H1 (cell line): ENCODE data around the gene STXBP6. TPM values are rescaled to one million over a fixed set of nuclear protein-coding genes. Genes with fewer than 3 reads are reported as not detected.

Experiments
- CTCF ChIA-PET: fragments of 300-600 bp; sonication (Branson Sonifier 250); formaldehyde crosslinking; loops from one replicate; lab custom pipeline; 2021; ENCODE audit not compliant: partially characterized antibody; lab: Charles Lee
- POLR2A ChIA-PET: fragments of 300-600 bp; sonication (Branson Sonifier 250); formaldehyde crosslinking; loops from one replicate; lab custom pipeline; 2021; ENCODE audit warnings: inconsistent platforms; ENCODE audit not compliant: partially characterized antibody; lab: Charles Lee
- DNase-seq, 2 experiments: peaks; one replicate each; pipeline versions ENCODE4 v3.0.0 to v3.0.0-alpha.2; 2010 to 2022; ENCODE audit warnings: low spot score in 2 of 2, low read depth in 1 of 2, mixed read lengths in 1 of 2
- FAIRE-seq: peaks from 2 replicates; lab custom pipeline; 2011; peaks lifted over from hg19 to GRCh38; lab: Jason Lieb, UNC
- H2AFZ ChIP-seq: 2 replicates; pipeline ENCODE4 v1.8.1; 2012; ENCODE audit warnings: low read length, inconsistent platforms
- H2AK5ac ChIP-seq: 2 replicates; pipeline ENCODE4 v1.6.1; 2013; ENCODE audit warnings: low read depth, low read length
- H2BK120ac ChIP-seq: replicated peaks from 2 replicates; pipeline ENCODE3; 2013; ENCODE audit warnings: low read depth, low read length, inconsistent platforms
- H2BK12ac ChIP-seq: 2 replicates; pipeline ENCODE4 v1.6.1; 2013; ENCODE audit warnings: low read depth, low read length
- H2BK15ac ChIP-seq: 2 replicates; pipeline ENCODE4 v1.6.1; 2013; ENCODE audit warnings: low read length
- H2BK20ac ChIP-seq: 2 replicates; pipeline ENCODE4 v1.6.1; 2013; ENCODE audit warnings: low read length
- H2BK5ac ChIP-seq: 2 replicates; pipeline ENCODE4 v1.6.1; 2013; ENCODE audit warnings: low read depth, low read length
- H3K14ac ChIP-seq: 2 replicates; pipeline ENCODE4 v1.6.1; 2013; ENCODE audit warnings: inconsistent platforms; ENCODE audit not compliant: insufficient read length
- H3K18ac ChIP-seq: 2 replicates; pipeline ENCODE4 v1.6.1; 2013; ENCODE audit warnings: low read length; ENCODE audit errors: extremely low read depth
- H3K23ac ChIP-seq: 2 replicates; pipeline ENCODE4 v1.6.1; 2013; ENCODE audit warnings: inconsistent platforms; ENCODE audit not compliant: insufficient read length
- H3K23me2 ChIP-seq: 2 replicates; pipeline ENCODE4 v1.6.1; 2013; ENCODE audit warnings: low read depth, low read length
- H3K27ac ChIP-seq: 2 replicates; pipeline ENCODE4 v1.6.1; 2011; ENCODE audit warnings: low read depth, low read length, inconsistent platforms
- H3K27me3 ChIP-seq, 4 experiments: replicated peaks in 1 of 4; 1 replicate in 1 of 4; 2 replicates in 3 of 4; pipeline versions ENCODE4 v1.6.1 to v1.8.1; 2011 to 2013; ENCODE audit warnings: low read length in 3 of 4, mild to moderate bottlenecking in 3 of 4, inconsistent platforms in 2 of 4, mixed read lengths in 2 of 4, moderate library complexity in 1 of 4; ENCODE audit not compliant: control insufficient read depth in 3 of 4, insufficient read depth in 3 of 4; ENCODE audit errors: extremely low read depth in 1 of 4
- H3K36me3 ChIP-seq, 4 experiments: 2 replicates each; pipeline versions ENCODE4 v1.6.1 to v1.8.1; 2011 to 2013; ENCODE audit warnings: mild to moderate bottlenecking in 4 of 4, low read length in 3 of 4, moderate library complexity in 2 of 4, control low read depth in 1 of 4, inconsistent platforms in 1 of 4; ENCODE audit not compliant: insufficient read depth in 4 of 4, control insufficient read depth in 2 of 4
- H3K4ac ChIP-seq: replicated peaks from 2 replicates; pipeline ENCODE3; 2013; ENCODE audit warnings: low read length, low read depth, mixed read lengths, inconsistent platforms; ENCODE audit not compliant: insufficient read length
- H3K4me1 ChIP-seq, 4 experiments: replicated peaks in 1 of 4; 1 replicate in 1 of 4; 2 replicates in 3 of 4; pipeline versions ENCODE4 v1.6.1 to v1.8.1; 2011 to 2013; ENCODE audit warnings: low read length in 3 of 4, inconsistent platforms in 2 of 4, mixed read lengths in 1 of 4; ENCODE audit not compliant: insufficient read depth in 4 of 4, control insufficient read depth in 3 of 4
- H3K4me2 ChIP-seq, 2 experiments: 2 replicates each; pipeline versions ENCODE4 v1.6.1 to v1.8.1; 2011 to 2013; ENCODE audit warnings: low read depth in 2 of 2, low read length in 2 of 2, control low read depth in 1 of 2, inconsistent platforms in 1 of 2, mild to moderate bottlenecking in 1 of 2; ENCODE audit not compliant: insufficient read depth in 1 of 2
- H3K4me3 ChIP-seq, 4 experiments: fragments of 200-600, 300-600 bp in 1 of 4; sonication (generic), shearing (Covaris generic), sonication (Bioruptor Twin) in 1 of 4; 2 replicates each; pipeline versions ENCODE4 v1.5.1 to v1.8.1; 2011 to 2016; ENCODE audit warnings: low read length in 4 of 4, low read depth in 3 of 4, control low read depth in 2 of 4, inconsistent platforms in 2 of 4, mild to moderate bottlenecking in 2 of 4, mixed read lengths in 1 of 4, moderate library complexity in 1 of 4; ENCODE audit not compliant: insufficient read depth in 2 of 4; ENCODE audit errors: extremely low read depth in 1 of 4
- H3K56ac ChIP-seq: replicated peaks from 2 replicates; pipeline ENCODE3; 2013; ENCODE audit warnings: low read depth, mild to moderate bottlenecking, mixed read lengths, low read length, inconsistent platforms; ENCODE audit not compliant: insufficient read length
- H3K79me1 ChIP-seq: 2 replicates; pipeline ENCODE4 v1.6.1; 2013; ENCODE audit warnings: low read depth, low read length, control low read depth
- H3K79me2 ChIP-seq, 2 experiments: 2 replicates each; pipeline versions ENCODE4 v1.6.1 to v1.8.1; 2012 to 2013; ENCODE audit warnings: low read length in 2 of 2, mild to moderate bottlenecking in 2 of 2, inconsistent platforms in 1 of 2; ENCODE audit not compliant: insufficient read depth in 2 of 2, control insufficient read depth in 1 of 2
- H3K9ac ChIP-seq, 4 experiments: replicated peaks in 1 of 4; 1 replicate in 1 of 4; 2 replicates in 3 of 4; pipeline versions ENCODE4 v1.6.1 to v1.8.1; 2011 to 2013; ENCODE audit warnings: low read depth in 3 of 4, low read length in 3 of 4, control low read depth in 2 of 4, mild to moderate bottlenecking in 2 of 4, moderate library complexity in 2 of 4, inconsistent platforms in 1 of 4; ENCODE audit errors: extremely low read depth in 1 of 4
- H3K9me3 ChIP-seq, 2 experiments: 2 replicates each; pipeline versions ENCODE4 v1.6.1 to v1.8.1; 2012 to 2013; ENCODE audit warnings: mild to moderate bottlenecking in 2 of 2, moderate library complexity in 2 of 2, control low read depth in 1 of 2, inconsistent platforms in 1 of 2, low read depth in 1 of 2, low read length in 1 of 2, mixed read lengths in 1 of 2; ENCODE audit not compliant: insufficient read depth in 2 of 2
- H4K20me1 ChIP-seq, 2 experiments: replicated peaks in 1 of 2; 2 replicates each; pipeline versions ENCODE3 to v1.8.1; 2011 to 2013; ENCODE audit warnings: inconsistent platforms in 2 of 2, low read length in 2 of 2, mild to moderate bottlenecking in 1 of 2; ENCODE audit not compliant: insufficient read depth in 2 of 2, control insufficient read depth in 1 of 2
- H4K5ac ChIP-seq: 2 replicates; pipeline ENCODE4 v1.6.1; 2013; ENCODE audit warnings: low read length, low read depth, mixed read lengths, inconsistent platforms; ENCODE audit not compliant: insufficient read length
- H4K8ac ChIP-seq: 2 replicates; pipeline ENCODE4 v1.8.0; 2013; ENCODE audit warnings: mild to moderate bottlenecking, moderate library complexity, low read length, inconsistent platforms; ENCODE audit not compliant: insufficient read depth; ENCODE audit errors: extremely low read depth
- H4K91ac ChIP-seq: replicated peaks from 2 replicates; pipeline ENCODE3; 2013; ENCODE audit warnings: low read length, mixed read lengths, inconsistent platforms; ENCODE audit not compliant: insufficient read length
- CBX8 ChIP-seq: fragments of 300-800, 300-1000 bp; sonication (generic); IDR thresholded peaks from 2 replicates; pipeline ENCODE4 v1.7.1; 2016; ENCODE audit warnings: low read depth, low read length, borderline replicate concordance
- CHD1 ChIP-seq: IDR thresholded peaks from 2 replicates; pipeline ENCODE4 v1.6.1; 2012; ENCODE audit warnings: low read depth, low read length, improper control_type of control experiment
- CHD2 ChIP-seq: IDR thresholded peaks from 2 replicates; pipeline ENCODE4 v1.6.1; 2012; ENCODE audit warnings: low read length, improper control_type of control experiment
- EGR1 ChIP-seq: IDR thresholded peaks from 2 replicates; pipeline ENCODE4 v1.6.1; 2011; ENCODE audit warnings: low read depth, low read length, borderline replicate concordance
- NRF1 ChIP-seq: IDR thresholded peaks from 2 replicates; pipeline ENCODE4 v1.6.1; 2011; ENCODE audit warnings: mild to moderate bottlenecking, low read depth, low read length, improper control_type of control experiment
- POU5F1 ChIP-seq: IDR thresholded peaks from 2 replicates; pipeline ENCODE4 v1.6.1; 2011; ENCODE audit warnings: low read depth, mild to moderate bottlenecking, low read length, moderate library complexity
- RAD21 ChIP-seq, 2 experiments: IDR thresholded peaks in 1 of 2; conservative IDR thresholded peaks in 1 of 2; 2 replicates each; pipeline ENCODE4 v1.6.1; 2011; ENCODE audit warnings: low read depth in 2 of 2, low read length in 2 of 2, improper control_type of control experiment in 1 of 2, inconsistent platforms in 1 of 2, mild to moderate bottlenecking in 1 of 2, moderate library complexity in 1 of 2
- RBBP5 ChIP-seq: IDR thresholded peaks from 2 replicates; pipeline ENCODE4 v1.7.1; 2012; ENCODE audit warnings: low read depth, mild to moderate bottlenecking, inconsistent platforms, low read length, moderate library complexity, borderline replicate concordance
- RNF2 ChIP-seq: fragments of 200-900, 300-1000 bp; sonication (generic); IDR thresholded peaks from 2 replicates; pipeline ENCODE4 v1.7.1; 2016; ENCODE audit warnings: borderline replicate concordance, low read depth, mild to moderate bottlenecking, antibody characterized with exemption, low read length; ENCODE audit not compliant: poor library complexity, severe bottlenecking; ENCODE audit errors: missing control alignments
- SAP30 ChIP-seq: fragments of 300-600 bp; sonication (generic); IDR thresholded peaks from 2 replicates; pipeline ENCODE4 v1.7.1; 2012; ENCODE audit warnings: low read length, moderate library complexity, mild to moderate bottlenecking, inconsistent platforms; ENCODE audit not compliant: insufficient read depth, insufficient replicate concordance
- SIRT6 ChIP-seq: IDR thresholded peaks from one replicate; pipeline ENCODE4 v1.7.1; 2012; ENCODE audit warnings: low read length, inconsistent platforms
- SUZ12 ChIP-seq: fragments of 200-600 bp; sonication (generic); IDR thresholded peaks from 2 replicates; pipeline ENCODE4 v1.6.1; 2012; ENCODE audit warnings: mild to moderate bottlenecking, inconsistent platforms, low read length, moderate library complexity, mixed read lengths
- TAF1 ChIP-seq: IDR thresholded peaks from 2 replicates; pipeline ENCODE4 v1.6.1; 2011; ENCODE audit warnings: mild to moderate bottlenecking, low read depth, low read length
- TBP ChIP-seq: IDR thresholded peaks from 2 replicates; pipeline ENCODE4 v1.6.1; 2011; ENCODE audit warnings: low read depth, low read length, improper control_type of control experiment
- WGBS, 2 experiments: shearing (Covaris generic) in 1 of 2; methylation state at CpG; one replicate each; pipeline versions ENCODE4 v1.1.6 to v1.1.7; 2013 to 2015; ENCODE audit warnings: low lambda C conversion rate in 2 of 2, mixed read lengths in 2 of 2, inconsistent platforms in 1 of 2, low coverage in 1 of 2, missing lambda C conversion rate in 1 of 2; ENCODE audit not compliant: insufficient replicate concordance in 2 of 2, insufficient coverage in 1 of 2, insufficient read length in 1 of 2; ENCODE audit errors: extremely low coverage in 1 of 2, missing lambda C conversion rate in 1 of 2; 5-methylcytosine and 5-hydroxymethylcytosine counted together
- polyA plus RNA-seq, 7 experiments: library from polyadenylated mRNA; depleted of rRNA in 3 of 7; stranded (reverse) in 5 of 7; unstranded in 2 of 7; fragments of >200 nt in 5 of 7; fragments of 200-250 nt in 2 of 7; gene quantifications; 1 replicate in 5 of 7; 2 replicates in 1 of 7; 4 replicates in 1 of 7; pipeline versions ENCODE4 v1.2.1 to v1.2.3, GENCODE V29; 2011 to 2013; ENCODE audit warnings: missing spikeins in 2 of 7, mixed read lengths in 2 of 7
- total RNA-seq: library from RNA; stranded (reverse); fragmentation: NEBNext Ultra II Directional; extraction: Animal tissue kit (Norgen Biotek cat#: 25700); gene quantifications from 2 replicates; pipeline ENCODE4 v1.2.1, GENCODE V29; 2021

Gene STXBP6
- total and polyA plus RNA-seq, 2 of the 8 experiments (the other 6 are each of a cell fraction or from before 2014, with no cell fraction given), result 9.4 to 18.1 TPM

DNA sequence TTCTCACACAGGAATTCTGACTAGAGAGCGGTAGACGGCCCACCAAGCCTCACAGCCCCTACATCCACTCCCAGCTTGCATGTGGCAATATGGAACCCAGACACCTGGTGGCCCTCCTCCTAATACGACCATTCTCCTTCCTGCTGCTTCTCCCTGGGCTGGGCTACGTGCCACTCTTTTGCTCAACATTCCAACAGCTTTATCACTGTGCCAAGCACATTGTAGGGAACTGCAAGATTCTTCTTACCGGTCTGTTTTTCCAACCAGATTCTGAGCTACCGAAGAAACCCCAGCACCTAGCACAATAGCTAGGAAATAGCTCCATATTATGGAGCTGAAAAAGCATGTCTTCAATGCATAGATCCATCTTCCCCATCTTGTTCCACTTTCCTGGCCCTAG is 58.1 kb downstream of the STXBP6 start:
- Histone ChIP-seq H2BK15ac (no peak overlapping the region), H2BK12ac (no peak overlapping the region), H3K4me1 (peaks cover 0 to 6% (median 0%) of the 10 kb centered on the region in 4 experiments; a peak in 1 of 7 replicates), H3K79me1 (no peaks in the 10 kb centered on the region), H3K4ac (no peak overlapping the region), H2BK5ac (no peak overlapping the region), H3K79me2 (0 out of 4 replicates have a peak, but pooled peaks cover 0 to 4% of the 10 kb centered on the region in 2 experiments), H2AK5ac (no peak overlapping the region), H3K9me3 (no peaks in the 10 kb centered on the region), H3K36me3 (no peaks in the 10 kb centered on the region), H3K4me2 (no peak overlapping the region), H2AFZ (no peak overlapping the region), H4K20me1 (no peaks in the 10 kb centered on the region), H4K91ac (no peak overlapping the region), H3K14ac (no peak overlapping the region), H4K8ac (no peak overlapping the region), H3K27ac (no peak overlapping the region), H3K18ac (no peak overlapping the region), H3K23me2 (no peaks in the 10 kb centered on the region), H3K27me3 (no peaks in the 10 kb centered on the region), H3K23ac (no peak overlapping the region), H4K5ac (no peak overlapping the region), H3K9ac (no peak overlapping the region), H3K56ac (no peak overlapping the region), H2BK120ac (no peak overlapping the region), H2BK20ac (no peak overlapping the region), H3K4me3 (no peak overlapping the region)
- 93% methylated on average over 6 of the region's 6 CpGs; no CpG with 5 or more reads in 1 of the 2 experiments for WGBS, 2 experiments
- DNase-seq (no peak), FAIRE-seq (no peak)
- ChIA-PET POLR2A (interaction anchor here (0.8 kb wide), 1 partner anchor 72 kb away, joined by 3 read pairs; no protein-coding TSS in a partner anchor), CTCF (interaction anchor here (1.2 to 1.6 kb wide), 4 partner anchors 11 to 141 kb away, joined by 3 to 5 read pairs (median 4); no protein-coding TSS in a partner anchor)
- no peak for TF ChIP-seq CHD1
- no peak for TF ChIP-seq CBX8
- no peak for TF ChIP-seq NRF1
- no peak for TF ChIP-seq SAP30
- no peak for TF ChIP-seq CHD2
- TF ChIP-seq EGR1, result no peak
- TF ChIP-seq SIRT6, result no peak
- no peak for TF ChIP-seq TBP
- TF ChIP-seq RNF2, result no peak
- no peak for TF ChIP-seq TAF1
- TF ChIP-seq RAD21 (IDR thresholded peaks at IDR 0.05 in 1 of 2, conservative IDR thresholded peaks at IDR 0.05 in 1 of 2; ENCODE audit: low read depth in 2 of 2, low read length in 2 of 2), result no peak
- TF ChIP-seq SUZ12, result no peak
- TF ChIP-seq RBBP5, result no peak
- TF ChIP-seq POU5F1, result no peak
